Skeletal muscle satellite cell (primary cell): ENCODE data around the gene LRWD1.
"Not testable (repeated sequence)": the region's sequence is repeated elsewhere in the genome, so short reads cannot be mapped to it uniquely, and the experiment has no call there.

Source experiments
- H3K27me3 ChIP-seq: 2 replicates; pipeline ENCODE4 v1.7.0; 2013; ENCODE audit warnings: low read length; ENCODE audit not compliant: control insufficient read depth, insufficient read depth
- H3K36me3 ChIP-seq: 2 replicates; pipeline ENCODE4 v1.7.0; 2013; ENCODE audit warnings: mild to moderate bottlenecking, control low read depth, low read length; ENCODE audit not compliant: insufficient read depth
- H3K4me1 ChIP-seq: 2 replicates; pipeline ENCODE4 v1.7.0; 2013; ENCODE audit warnings: low read length; ENCODE audit not compliant: control insufficient read depth, insufficient read depth
- H3K4me2 ChIP-seq: 2 replicates; pipeline ENCODE4 v1.7.0; 2013; ENCODE audit warnings: mild to moderate bottlenecking, low read length
- H3K4me3 ChIP-seq: 2 replicates; pipeline ENCODE4 v1.7.0; 2013; ENCODE audit warnings: low read length
- H3K9ac ChIP-seq: 2 replicates; pipeline ENCODE4 v1.7.0; 2013; ENCODE audit warnings: mild to moderate bottlenecking, low read depth, low read length, moderate library complexity
- H3K9me3 ChIP-seq: replicated peaks from 2 replicates; pipeline ENCODE4 v1.7.0; 2013; ENCODE audit warnings: mild to moderate bottlenecking, control low read depth, low read length

LRWD1 gene

DNA sequence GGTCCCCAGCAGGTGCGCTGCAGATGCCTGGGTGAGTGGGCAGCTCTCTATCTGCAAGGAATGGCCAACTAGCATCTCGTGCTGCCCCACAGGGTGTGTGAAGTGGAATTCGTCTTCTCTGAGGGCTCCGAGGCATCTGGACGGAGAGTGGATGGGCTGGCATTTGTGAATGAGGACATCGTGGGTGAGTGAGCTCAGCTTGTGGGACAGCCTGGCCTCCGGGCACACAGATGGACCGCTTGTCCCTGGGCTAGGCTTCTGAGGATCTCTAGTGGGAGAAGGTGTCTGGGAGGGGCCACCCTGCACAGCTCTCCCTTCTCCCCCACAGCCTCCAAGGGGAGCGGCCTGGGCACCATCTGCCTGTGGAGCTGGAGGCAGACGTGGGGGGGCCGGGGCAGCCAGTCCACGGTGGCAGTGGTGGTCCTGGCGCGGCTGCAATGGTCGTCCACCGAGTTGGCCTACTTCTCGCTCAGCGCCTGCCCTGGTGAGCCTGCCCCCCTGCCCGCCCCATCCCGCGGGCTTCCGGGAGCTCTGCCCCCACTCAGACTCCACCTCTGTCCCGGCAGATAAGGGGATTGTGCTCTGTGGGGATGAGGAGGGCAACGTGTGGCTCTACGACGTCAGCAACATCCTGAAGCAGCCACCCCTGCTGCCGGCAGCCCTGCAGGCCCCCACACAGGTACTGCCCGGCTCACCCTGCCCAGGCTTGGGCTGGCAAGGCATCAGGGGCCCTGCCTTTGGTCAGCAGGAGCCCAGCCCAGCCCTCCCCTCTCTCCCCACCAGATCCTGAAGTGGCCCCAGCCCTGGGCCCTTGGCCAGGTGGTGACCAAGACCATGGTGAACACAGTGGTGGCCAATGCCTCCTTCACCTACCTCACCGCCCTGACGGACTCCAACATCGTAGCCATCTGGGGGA is 7.6 kb downstream of the LRWD1 start:
- H3K4me1 ChIP-seq = peaks cover 6% of the 10 kb centered on the region
- H3K9me3 ChIP-seq = no peaks in the 10 kb centered on the region
- H3K36me3 ChIP-seq = peaks cover 30% of the 10 kb centered on the region
- H3K27me3 ChIP-seq = no peaks in the 10 kb centered on the region
- no peak overlapping the region for H3K4me2 ChIP-seq
- no peak overlapping the region for H3K4me3 ChIP-seq
- H3K9ac ChIP-seq = no peak overlapping the region

DNA sequence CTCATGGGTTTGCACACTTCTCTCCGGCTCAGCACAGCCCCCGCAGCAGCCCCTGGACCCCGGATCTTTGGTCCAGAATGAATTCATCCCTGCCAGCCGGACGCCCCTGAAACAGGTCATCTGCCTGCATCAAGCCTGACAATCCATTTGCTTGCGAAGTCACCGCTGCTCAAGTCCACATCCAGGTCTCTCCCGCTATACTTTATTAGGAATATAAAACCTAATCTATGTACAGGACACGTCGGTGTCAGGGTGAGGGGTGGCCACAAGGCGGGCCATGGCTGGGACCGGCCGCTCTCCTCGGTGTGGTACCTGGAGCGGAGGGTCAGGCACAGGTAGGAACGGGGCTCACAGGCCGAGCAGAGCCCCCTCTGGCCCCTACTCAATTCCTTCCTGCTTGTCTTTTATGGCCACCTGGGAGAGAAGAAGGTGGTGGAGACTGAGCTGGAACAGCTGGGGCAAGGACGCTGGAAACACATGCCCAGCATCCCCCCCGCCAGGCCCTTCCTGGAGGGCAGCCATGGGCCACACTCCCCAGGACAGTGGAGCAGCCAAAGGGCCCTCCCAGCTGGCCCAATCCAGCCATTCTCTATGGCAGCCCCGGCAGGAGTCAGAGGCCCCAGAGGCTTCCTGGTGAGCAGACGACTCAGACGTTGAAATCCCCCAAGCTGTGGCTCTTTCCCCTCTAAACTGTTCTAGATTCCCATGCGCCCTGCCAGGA is 8.6 kb downstream of the LRWD1 start:
- no peaks in the 10 kb centered on the region for H3K9me3 ChIP-seq
- no peak overlapping the region for H3K9ac ChIP-seq
- peaks cover 6% of the 10 kb centered on the region for H3K4me1 ChIP-seq
- H3K4me2 ChIP-seq = no peak overlapping the region
- no peak overlapping the region for H3K4me3 ChIP-seq
- no peaks in the 10 kb centered on the region for H3K27me3 ChIP-seq
- peaks cover 29% of the 10 kb centered on the region for H3K36me3 ChIP-seq

DNA sequence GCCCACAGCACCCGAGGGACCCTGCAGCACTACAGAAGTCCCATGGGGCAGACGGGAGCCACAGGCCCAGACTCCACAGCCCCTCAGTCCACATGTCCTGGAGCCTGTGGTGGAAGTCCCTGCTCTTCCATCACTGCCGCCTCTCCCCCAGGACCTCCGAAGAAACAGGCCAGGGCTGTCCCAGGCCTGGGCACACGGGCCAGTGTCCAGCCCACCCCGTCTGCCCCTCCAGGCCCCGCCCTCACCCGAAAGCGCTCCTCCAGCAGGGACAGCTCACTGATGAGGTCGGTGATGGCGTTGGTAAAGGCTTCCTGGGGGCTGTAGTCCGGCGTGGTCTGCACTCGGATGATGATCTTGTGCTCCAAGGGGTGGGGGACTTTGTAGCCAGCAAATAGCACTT is 9.3 kb downstream of the LRWD1 start:
- not testable (repeated sequence) for H3K9ac ChIP-seq, H3K4me2 ChIP-seq, H3K4me1 ChIP-seq, H3K27me3 ChIP-seq, H3K4me3 ChIP-seq, H3K9me3 ChIP-seq
- peaks cover 26% of the 10 kb centered on the region for H3K36me3 ChIP-seq

GRCh38 chr7:102474736-102475435 is 10.1 kb downstream of the LRWD1 start:
- not testable (repeated sequence) for H3K4me2 ChIP-seq, H3K9ac ChIP-seq, H3K4me3 ChIP-seq, H3K4me1 ChIP-seq, H3K27me3 ChIP-seq, H3K9me3 ChIP-seq
- H3K36me3 ChIP-seq = peaks cover 19% of the 10 kb centered on the region

DNA sequence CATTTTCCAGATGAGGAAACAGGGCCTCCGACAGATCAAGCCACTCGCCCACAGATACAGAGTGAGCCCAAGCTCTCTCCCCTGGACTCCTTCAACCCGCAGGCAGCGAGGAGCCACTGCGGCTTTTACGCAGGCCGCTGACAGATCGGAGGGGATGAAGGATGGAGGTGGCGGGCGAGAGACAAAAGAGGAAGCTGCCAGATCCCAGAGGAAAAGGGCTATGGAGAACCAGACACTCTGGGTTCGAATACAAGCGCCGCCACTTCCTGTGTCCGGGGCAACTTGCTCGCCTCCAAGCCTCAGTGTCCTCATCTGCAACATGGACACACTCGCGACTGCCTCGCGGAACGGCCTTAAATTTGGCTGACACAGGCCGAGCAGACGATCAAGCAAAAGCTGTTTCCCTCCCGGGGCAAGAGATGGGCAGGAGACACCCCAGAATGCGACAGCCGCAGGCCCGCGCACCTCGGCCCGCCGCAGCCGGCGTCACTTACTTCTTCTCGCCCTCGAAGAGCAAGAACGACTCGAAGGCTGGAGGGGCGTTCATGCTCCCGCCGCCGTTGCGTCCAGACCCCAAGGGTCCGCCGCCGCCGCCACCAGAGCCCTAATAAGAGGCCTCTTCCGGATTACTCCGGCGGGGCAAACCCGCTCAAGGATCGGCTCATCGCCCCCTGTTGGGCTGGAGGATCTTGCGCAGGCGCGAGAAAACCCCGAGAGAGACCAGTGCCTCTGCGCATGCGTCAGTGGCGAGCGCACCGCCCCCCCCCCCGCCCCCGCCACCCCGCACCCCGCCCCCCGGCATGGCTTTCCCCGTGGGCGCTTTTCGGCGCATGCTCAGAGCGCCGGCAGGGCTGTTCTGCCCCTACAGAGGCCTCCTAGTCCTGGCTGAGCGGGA is 13.8 kb downstream of the LRWD1 start, which contains the start of gene POLR2J:
Gene POLR2J (minus strand): TSS at position 609 of the 895 bp plus-strand sequence. CDS start 62 bp downstream, at position 547.
- H3K9me3 ChIP-seq, H3K4me1 ChIP-seq, H3K36me3 ChIP-seq, H3K27me3 ChIP-seq: not testable (repeated sequence)
- peak within 1 kb of the TSS; percentile 64 for H3K4me2 ChIP-seq
- peak within 1 kb of the TSS; percentile 59 for H3K4me3 ChIP-seq
- H3K9ac ChIP-seq = peak within 1 kb of the TSS; percentile 52

DNA sequence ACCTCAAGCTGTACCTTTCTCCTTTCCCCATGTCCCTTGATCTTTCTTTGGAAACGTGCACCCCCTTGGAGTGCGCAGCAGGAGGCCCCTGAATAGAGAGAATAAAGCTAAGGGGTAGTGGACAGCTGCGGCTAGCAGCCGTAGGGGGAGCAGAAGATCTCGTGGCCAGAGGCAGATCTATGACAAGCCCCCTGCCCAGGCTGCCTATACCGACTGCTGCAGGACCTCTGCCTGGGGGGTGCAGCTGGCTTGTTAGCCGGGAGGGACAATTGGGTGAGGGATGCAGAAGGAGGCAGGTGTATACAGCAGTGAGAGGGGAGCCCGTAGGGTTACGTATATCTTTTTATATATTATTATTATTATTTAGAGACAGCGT is 14.4 kb downstream of the LRWD1 start:
- not testable (repeated sequence) for H3K4me1 ChIP-seq, H3K9me3 ChIP-seq, H3K27me3 ChIP-seq, H3K36me3 ChIP-seq, H3K4me3 ChIP-seq, H3K9ac ChIP-seq
- peak overlapping the region; percentile 64 for H3K4me2 ChIP-seq

- H3K27me3 ChIP-seq, H3K36me3 ChIP-seq, H3K9me3 ChIP-seq, H3K4me2 ChIP-seq, H3K4me3 ChIP-seq, H3K4me1 ChIP-seq, H3K9ac ChIP-seq: not testable (repeated sequence)
These were observed 15.3 kb downstream of the LRWD1 start for GRCh38 chr7:102479982-102480637.

- not testable (repeated sequence) for H3K27me3 ChIP-seq, H3K9ac ChIP-seq, H3K36me3 ChIP-seq, H3K4me2 ChIP-seq, H3K4me1 ChIP-seq, H3K9me3 ChIP-seq, H3K4me3 ChIP-seq
These were observed 17.2 kb downstream of the LRWD1 start for GRCh38 chr7:102481962-102482361.

GRCh38 chr7:102484317-102484716 is 19.5 kb downstream of the LRWD1 start:
- not testable (repeated sequence) for H3K27me3 ChIP-seq, H3K9ac ChIP-seq, H3K36me3 ChIP-seq, H3K9me3 ChIP-seq, H3K4me2 ChIP-seq, H3K4me3 ChIP-seq, H3K4me1 ChIP-seq

- H3K4me3 ChIP-seq, H3K4me1 ChIP-seq, H3K36me3 ChIP-seq, H3K9me3 ChIP-seq, H3K4me2 ChIP-seq, H3K27me3 ChIP-seq, H3K9ac ChIP-seq: not testable (repeated sequence)
These were observed 25.8 kb downstream of the LRWD1 start for GRCh38 chr7:102490529-102491075.
